H1 (cell line): ENCODE measurements around the gene GPER1. TPM values are rescaled to one million over a fixed set of nuclear protein-coding genes. Genes with fewer than 3 reads are reported as not detected.
A peak's percentile ranks its signal among the peaks of the same experiment; 100 is the strongest.

Source experiments
- CBX8 ChIP-seq: fragments of 300-800, 300-1000 bp; sonication (generic); IDR thresholded peaks from 2 replicates; pipeline ENCODE4 v1.7.1; 2016; ENCODE audit warnings: low read depth, low read length, borderline replicate concordance
- GABPA ChIP-seq: IDR thresholded peaks from 2 replicates; pipeline ENCODE4 v1.6.1; 2011; ENCODE audit warnings: mild to moderate bottlenecking, low read length, moderate library complexity, borderline replicate concordance; ENCODE audit not compliant: insufficient read depth
- RAD21 ChIP-seq, 2 experiments: IDR thresholded peaks in 1 of 2; conservative IDR thresholded peaks in 1 of 2; 2 replicates each; pipeline ENCODE4 v1.6.1; 2011; ENCODE audit warnings: low read depth in 2 of 2, low read length in 2 of 2, improper control_type of control experiment in 1 of 2, inconsistent platforms in 1 of 2, mild to moderate bottlenecking in 1 of 2, moderate library complexity in 1 of 2
- SIRT6 ChIP-seq: IDR thresholded peaks from one replicate; pipeline ENCODE4 v1.7.1; 2012; ENCODE audit warnings: low read length, inconsistent platforms
- USF2 ChIP-seq: IDR thresholded peaks from 2 replicates; pipeline ENCODE4 v1.6.1; 2011; ENCODE audit warnings: low read length, improper control_type of control experiment
- polyA plus RNA-seq, 7 experiments: library from polyadenylated mRNA; depleted of rRNA in 3 of 7; stranded (reverse) in 5 of 7; unstranded in 2 of 7; fragments of >200 nt in 5 of 7; fragments of 200-250 nt in 2 of 7; gene quantifications; 1 replicate in 5 of 7; 2 replicates in 1 of 7; 4 replicates in 1 of 7; pipeline versions ENCODE4 v1.2.1 to v1.2.3, GENCODE V29; 2011 to 2013; ENCODE audit warnings: missing spikeins in 2 of 7, mixed read lengths in 2 of 7
- total RNA-seq: library from RNA; stranded (reverse); fragmentation: NEBNext Ultra II Directional; extraction: Animal tissue kit (Norgen Biotek cat#: 25700); gene quantifications from 2 replicates; pipeline ENCODE4 v1.2.1, GENCODE V29; 2021
- TF ChIP-seq, protein P1 (sequence below): IDR thresholded peaks from 2 replicates; pipeline ENCODE4 v1.6.1; 2012; ENCODE audit warnings: low read length, inconsistent platforms

Gene GPER1
- total and polyA plus RNA-seq, 2 of the 8 experiments (the other 6 are each of a cell fraction or from before 2014, with no cell fraction given) = 0.24 to 0.47 TPM

DNA sequence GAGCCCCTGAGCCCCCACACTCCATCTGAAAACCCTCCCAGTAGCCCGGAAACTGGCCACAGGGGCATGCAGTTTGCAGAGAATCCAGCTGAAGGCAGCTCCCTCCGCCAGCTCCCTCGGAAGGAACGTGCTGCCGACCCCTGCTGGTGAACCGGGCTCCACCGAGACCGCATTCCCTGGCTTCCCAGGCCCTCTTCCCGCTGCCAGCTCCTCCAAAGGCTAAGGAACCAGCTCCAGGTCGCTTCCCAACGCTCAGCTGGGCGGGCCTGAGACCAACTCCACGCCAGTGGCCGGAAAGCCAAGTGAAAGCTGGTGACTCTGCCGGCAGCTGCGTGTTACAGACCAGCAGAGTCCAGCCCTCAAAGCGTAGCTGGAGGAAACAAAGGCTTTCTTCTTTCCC lies 35.8 kb downstream of the GPER1 start (continued):
- no peak for TF ChIP-seq SIRT6
- no peak for TF ChIP-seq USF2
- TF ChIP-seq, protein P1, sequence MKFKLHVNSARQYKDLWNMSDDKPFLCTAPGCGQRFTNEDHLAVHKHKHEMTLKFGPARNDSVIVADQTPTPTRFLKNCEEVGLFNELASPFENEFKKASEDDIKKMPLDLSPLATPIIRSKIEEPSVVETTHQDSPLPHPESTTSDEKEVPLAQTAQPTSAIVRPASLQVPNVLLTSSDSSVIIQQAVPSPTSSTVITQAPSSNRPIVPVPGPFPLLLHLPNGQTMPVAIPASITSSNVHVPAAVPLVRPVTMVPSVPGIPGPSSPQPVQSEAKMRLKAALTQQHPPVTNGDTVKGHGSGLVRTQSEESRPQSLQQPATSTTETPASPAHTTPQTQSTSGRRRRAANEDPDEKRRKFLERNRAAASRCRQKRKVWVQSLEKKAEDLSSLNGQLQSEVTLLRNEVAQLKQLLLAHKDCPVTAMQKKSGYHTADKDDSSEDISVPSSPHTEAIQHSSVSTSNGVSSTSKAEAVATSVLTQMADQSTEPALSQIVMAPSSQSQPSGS = no peak
- no peak for TF ChIP-seq CBX8
- TF ChIP-seq RAD21 (IDR thresholded peaks at IDR 0.05 in 1 of 2, conservative IDR thresholded peaks at IDR 0.05 in 1 of 2; ENCODE audit: low read depth in 2 of 2, low read length in 2 of 2) = peak; percentile 36 to 56
- TF ChIP-seq GABPA = peak; percentile 83; the same call in 1 of the 2 replicates
